HG03571 (cell line): ENCODE results near the gene TMEM79.
A peak's percentile ranks its signal among the peaks of the same experiment; 100 is the strongest.
"Not testable (repeated sequence)": the region's sequence is repeated elsewhere in the genome, so short reads cannot be mapped to it uniquely, and the experiment has no call there.

Source experiments
- ATAC-seq: cut with Tn5 transposase; IDR thresholded peaks from one replicate; pipeline ENCODE4 v1.9.1; 2021; ENCODE audit not compliant: unreplicated experiment

TMEM79 gene

GRCh38 chr1:156298852-156299357 is 14.8 kb downstream of the TMEM79 start, which contains the start of gene VHLL:
TSS of gene VHLL (minus strand) at chr1:156299307. CDS start at chr1:156299189, 118 bp downstream.
- ATAC-seq: no peak

DNA sequence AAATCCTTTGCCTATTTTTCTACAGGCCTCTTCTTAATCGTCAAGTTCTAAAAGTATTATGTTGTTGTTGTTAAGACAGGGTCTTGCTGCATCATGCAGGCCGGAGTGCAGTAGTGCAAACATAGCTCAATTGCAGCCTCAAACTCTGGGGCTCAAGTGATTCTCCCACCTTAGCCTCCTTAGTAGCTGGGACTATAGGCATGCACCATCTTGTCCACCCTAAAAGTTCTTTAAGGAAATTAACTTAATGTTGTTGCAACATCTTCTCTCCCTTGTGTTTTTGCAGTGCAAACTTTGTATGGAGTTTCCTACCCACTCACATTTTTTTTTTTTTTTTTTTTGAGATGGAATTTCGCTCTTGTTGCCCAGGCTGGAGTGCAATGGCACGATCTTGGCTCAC is 19.1 kb downstream of the TMEM79 start:
- ATAC-seq: no peak

GRCh38 chr1:156305215-156305614 is 21.1 kb downstream of the TMEM79 start:
- no peak for ATAC-seq

DNA sequence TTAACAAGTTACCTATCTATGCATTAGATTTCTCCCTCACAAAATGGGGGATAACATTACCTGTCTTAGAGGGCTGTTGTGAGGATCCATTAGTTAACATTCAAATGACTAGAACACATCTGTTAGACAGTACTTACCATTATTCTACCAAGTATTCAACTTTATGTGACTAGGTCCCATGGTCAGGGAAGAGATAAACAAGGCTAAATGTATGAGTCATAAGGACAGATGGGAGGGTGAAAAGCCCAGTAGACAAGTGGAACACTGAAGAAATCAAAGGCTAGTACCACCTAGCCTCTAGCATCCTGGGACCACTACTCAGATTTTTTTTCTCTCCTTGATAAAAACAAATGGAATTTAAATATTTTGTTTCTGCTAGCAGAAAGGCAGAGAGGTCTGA is 24.0 kb downstream of the TMEM79 start:
- no peak for ATAC-seq

DNA sequence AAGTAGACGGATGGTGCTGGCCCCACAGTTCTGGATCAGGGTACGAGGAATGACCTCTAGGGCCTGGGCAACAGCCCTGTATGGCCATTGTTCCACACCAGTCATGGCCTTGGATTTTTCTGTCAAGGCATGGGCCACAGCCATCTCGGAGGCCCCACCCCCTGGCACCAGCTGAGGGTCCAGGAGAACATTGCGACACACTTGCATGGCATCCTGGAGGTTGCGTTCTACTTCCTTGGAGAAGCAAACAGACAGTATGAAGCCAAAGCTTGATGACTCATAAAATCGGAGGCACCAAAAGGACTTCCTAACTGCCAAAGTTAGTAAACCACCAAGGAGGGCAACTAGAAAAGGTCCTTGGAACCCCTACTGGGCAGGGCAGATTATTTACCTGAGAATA is 26.8 kb downstream of the TMEM79 start:
- ATAC-seq: no peak

GRCh38 chr1:156316909-156317308 is 32.8 kb downstream of the TMEM79 start:
- ATAC-seq: no peak

- no peak for ATAC-seq
Observed at GRCh38 chr1:156319664-156320063, 35.5 kb downstream of the TMEM79 start.

DNA sequence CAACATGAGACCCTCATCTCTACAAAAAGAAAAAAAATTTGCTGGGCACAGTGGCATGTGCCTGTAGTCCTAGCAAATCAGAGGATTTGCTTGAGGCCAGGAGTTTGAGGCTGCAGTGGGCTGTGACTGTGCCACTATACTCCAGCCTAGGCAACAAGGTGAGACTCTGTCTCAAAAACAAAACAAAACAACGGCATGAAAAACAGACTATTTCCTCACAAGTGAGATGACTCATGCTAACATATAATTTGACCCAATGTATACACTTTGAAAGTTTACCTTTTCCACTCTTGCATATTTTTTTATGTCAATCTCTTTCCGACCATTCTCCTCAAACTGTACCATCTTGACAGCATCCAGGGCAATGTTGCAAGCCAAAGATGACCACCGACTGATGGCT is 36.4 kb downstream of the TMEM79 start:
- no peak for ATAC-seq

DNA sequence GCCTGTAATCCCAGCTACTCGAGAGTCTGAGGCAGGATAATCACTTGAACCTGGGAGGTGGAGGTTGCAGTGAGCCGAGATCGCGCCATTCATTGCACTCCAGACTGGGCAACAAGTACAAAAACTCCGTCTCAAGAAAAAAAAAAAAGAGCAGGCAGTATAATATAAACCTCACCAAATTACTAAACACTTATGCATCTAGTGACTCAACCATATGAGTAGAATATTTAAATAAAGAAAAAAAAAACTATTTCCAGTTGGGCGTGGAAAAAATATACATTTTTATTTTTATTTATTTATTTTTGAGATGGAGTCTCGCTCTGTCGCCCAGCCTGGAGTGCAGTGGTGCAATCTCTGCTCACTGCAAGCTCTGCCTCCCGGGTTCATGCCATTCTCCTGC is 39.1 kb downstream of the TMEM79 start:
- not testable (repeated sequence) for ATAC-seq

DNA sequence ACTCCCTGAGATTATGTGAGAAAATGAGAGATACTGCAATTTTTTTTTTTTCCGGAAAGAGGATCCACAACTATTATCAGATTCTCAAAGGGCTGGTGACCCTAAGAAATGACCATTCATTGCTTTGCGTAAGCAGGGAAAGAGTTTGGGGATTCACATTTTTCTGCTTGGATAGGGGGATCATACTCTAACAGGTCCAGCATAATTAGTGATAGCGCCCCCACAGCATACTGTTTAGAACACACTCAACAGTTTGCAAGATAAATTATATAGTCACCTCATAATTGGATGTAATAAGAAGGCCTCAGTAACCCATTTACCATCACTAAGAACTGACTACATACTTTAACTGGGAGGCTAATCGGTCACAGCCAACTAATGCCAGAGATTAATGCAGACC is 52.1 kb downstream of the TMEM79 start:
- ATAC-seq: no peak

DNA sequence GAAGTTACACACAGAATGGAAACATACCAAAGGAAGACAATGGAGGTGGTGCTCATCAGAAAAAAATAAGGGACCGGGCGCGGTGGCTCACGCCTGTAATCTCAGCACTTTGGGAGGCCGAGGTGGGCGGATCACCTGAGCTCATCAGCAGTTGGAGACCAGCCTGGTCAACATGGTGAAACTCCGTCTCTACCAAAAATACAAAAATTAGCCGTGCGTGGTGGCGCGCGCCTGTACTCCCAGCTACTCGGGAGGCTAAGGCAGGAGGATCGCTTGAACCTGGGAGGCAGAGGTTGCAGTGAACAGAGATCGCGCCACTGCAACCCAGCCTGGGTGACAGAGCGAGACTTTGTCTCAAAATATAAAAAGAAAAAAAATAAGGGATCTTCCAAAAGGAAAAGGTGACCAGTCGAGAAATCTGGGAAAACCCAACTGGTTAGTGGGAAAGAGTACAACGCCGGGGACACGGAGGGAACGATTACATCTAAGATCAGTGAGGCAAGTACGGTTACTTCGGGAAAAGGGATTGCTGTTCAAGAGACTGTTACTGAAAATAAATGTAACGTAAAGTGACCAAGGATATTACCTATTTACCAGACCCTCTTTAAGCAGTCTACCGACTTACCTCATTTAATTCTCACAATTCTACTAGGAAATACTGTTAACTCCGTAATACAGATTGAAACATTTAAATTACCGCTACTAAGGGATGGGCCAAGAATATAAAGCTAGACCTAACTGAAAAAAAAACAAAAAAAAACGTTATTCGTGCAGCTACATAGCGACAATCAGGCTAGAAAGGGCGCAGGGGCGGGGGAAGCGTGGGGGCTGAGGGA is 53.1 kb downstream of the TMEM79 start:
- no peak for ATAC-seq

GRCh38 chr1:156337888-156338179 is 53.7 kb downstream of the TMEM79 start:
- no peak for ATAC-seq

GRCh38 chr1:156338180-156338976 is 54.3 kb downstream of the TMEM79 start, which contains the start of the genes CCT3 and TSACC:
TSS of gene CCT3 (minus strand) at chr1:156338292. CDS start at chr1:156338184, 108 bp downstream.
TSS of gene TSACC (plus strand) at chr1:156338526. CDS start at chr1:156339758, 1,232 bp downstream.
- peak; percentile 85 for ATAC-seq
